Testis (tissue), 2 donors: ENCODE results near the gene MPC1.

Experiments used
- CTCF ChIP-seq, 3 experiments: fragments of 450-650 bp in 2 of 3; fragments of 200-600 bp in 1 of 3; sonication (generic) in 1 of 3; IDR thresholded peaks; one replicate each; pipeline ENCODE4 v1.5.1; 2016 to 2019; ENCODE audit warnings: antibody characterized with exemption in 3 of 3, mild to moderate bottlenecking in 2 of 3, moderate library complexity in 1 of 3
- POLR2A ChIP-seq: fragments of 450-650 bp; IDR thresholded peaks from one replicate; pipeline ENCODE4 v1.6.1; 2017; ENCODE audit warnings: antibody characterized with exemption, mild to moderate bottlenecking, moderate library complexity

DNA sequence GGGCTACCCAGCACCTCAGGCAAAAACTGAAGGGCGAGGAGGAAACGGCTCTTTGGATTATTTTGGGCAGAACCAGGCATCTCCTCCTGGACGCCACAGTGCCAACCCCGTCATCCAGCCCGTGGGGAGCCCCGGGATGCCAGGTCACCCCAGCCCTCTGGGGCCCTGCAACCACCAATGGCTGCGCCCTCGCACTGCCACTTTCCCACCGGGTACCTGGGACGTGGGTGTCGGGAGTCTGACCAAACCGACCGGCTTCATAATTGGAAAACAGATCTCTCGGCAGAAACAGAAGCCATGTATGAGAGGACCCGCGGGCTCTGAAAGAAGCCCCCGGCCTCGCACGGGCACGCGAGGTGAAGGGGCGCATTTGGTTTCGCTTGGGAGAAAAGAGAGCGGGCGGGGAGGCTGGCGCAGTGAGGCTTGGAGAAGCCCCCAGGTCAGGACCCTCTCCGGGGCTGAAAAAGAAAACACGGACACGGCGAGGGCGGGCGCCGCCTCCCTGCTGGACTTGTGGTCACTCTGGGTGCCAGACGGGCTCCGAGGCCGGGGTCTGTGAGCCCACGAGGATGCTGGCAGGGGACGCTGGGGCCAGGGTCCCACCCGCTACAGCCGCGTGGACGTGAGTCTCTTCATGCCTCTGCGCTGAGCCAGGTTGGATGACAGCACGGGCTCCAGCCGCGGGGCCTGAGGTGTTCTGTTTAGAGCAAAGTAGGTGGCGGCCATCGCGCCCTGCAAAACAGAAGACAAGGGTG, 29.6 kb upstream of the MPC1 start:
- TF ChIP-seq CTCF (IDR thresholded peaks at IDR 0.05) (no peak), POLR2A (no peak)
